Activated gamma-delta T cell (primary cell): ENCODE results near the gene AKAP12.

ENCODE experiments used
- DNase-seq: peaks from one replicate; lab custom pipeline; 2025; lab: John Stamatoyannopoulos, UW

The AKAP12 gene

DNA sequence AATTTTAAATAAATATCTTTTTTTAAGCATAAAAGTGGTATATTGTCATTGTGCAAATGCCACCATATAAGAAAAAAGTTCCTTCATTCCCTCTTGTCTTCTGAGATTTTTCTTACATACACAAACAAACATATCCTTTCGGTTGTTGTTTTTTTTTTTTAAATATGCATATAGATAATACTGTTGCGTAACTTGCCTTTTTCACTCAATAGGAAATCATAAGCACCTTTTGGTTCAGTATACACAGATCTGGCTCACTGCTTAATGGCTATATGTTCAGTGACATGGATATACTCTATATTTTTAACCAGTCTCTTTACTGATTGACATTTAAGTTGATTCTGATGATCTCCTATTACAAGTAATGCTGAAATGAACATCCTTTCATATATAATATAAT lies 40.1 kb downstream of the AKAP12 start:
- DNase-seq, result no peak

GRCh38 chr6:151280859-151281258 lies 41.1 kb downstream of the AKAP12 start:
- no peak for DNase-seq

DNA sequence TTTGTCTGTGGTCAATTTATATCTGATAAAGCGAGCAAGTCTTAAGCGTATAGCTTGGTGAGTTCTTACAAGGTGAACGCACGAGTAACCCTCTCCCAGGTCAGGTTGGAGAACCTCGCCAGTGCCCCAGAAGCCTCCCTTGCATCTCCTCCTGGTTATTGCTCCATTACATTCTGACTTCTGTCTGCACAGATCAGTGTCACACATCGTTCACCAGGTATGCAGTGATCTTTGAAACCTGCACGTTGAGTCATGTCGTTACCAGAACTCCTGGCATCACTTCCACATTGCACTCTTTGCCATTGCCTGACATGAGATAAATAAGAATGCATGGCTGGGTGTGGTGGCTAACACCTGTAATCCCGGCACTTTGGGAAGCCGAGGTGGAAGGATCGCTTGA lies 44.2 kb downstream of the AKAP12 start:
- no peak for DNase-seq

- no peak for DNase-seq
Observed at GRCh38 chr6:151284548-151285017, 44.8 kb downstream of the AKAP12 start.

DNA sequence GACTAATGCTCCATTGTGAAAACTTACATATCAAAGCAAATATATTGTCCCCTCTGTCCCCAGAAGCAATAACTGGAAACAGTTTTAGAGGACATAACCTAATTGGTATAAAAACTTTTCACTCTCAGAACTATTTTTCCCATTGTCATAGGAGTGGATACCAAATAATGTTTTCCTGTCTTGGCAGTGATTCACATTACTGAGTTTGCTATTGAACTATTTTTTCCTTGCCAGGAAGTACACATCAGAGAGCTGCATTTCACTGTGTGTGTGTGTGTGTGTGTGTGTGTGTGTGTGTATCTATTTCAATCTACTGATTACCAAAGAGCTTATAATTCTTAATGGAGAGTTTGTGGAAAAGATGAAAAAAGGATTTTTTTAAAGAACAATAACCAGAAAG lies 45.4 kb downstream of the AKAP12 start:
- no peak for DNase-seq

- no peak for DNase-seq
Observed at GRCh38 chr6:151286214-151286613, 46.4 kb downstream of the AKAP12 start.

DNA sequence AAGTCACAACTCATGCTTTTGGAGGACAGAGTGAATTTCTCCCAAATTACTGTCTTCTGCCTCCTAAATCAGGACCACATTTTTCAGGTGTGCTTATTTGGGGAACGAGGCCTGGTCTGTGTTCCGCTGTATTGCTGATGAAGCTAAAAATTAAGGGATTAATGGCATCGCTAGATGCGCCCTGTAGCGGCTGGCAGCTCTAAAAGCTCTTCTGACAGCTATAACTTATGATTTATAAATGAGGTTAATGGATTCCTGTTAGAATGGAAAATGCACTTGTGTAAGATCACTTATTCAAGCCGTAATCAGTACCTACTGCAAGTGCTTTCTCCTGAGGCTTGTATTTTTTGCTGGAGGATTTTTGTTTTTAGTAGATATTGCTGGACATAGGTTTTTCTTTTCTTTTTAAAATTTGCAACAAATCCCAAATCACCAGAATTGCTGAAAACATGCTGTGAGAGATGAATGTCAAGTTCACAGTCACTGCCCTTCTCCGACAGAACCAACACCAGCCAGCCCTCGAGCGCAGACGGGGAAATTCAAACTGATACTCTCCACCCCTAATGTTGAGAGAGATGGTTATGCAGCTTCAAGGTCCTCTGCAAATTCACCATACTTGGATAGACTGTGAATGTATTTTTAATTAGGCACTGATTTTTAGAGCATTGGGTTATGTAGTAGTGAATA lies 49.1 kb downstream of the AKAP12 start:
- no peak for DNase-seq

- DNase-seq, result no peak
Observed at GRCh38 chr6:151289399-151290007, 49.7 kb downstream of the AKAP12 start.

DNA sequence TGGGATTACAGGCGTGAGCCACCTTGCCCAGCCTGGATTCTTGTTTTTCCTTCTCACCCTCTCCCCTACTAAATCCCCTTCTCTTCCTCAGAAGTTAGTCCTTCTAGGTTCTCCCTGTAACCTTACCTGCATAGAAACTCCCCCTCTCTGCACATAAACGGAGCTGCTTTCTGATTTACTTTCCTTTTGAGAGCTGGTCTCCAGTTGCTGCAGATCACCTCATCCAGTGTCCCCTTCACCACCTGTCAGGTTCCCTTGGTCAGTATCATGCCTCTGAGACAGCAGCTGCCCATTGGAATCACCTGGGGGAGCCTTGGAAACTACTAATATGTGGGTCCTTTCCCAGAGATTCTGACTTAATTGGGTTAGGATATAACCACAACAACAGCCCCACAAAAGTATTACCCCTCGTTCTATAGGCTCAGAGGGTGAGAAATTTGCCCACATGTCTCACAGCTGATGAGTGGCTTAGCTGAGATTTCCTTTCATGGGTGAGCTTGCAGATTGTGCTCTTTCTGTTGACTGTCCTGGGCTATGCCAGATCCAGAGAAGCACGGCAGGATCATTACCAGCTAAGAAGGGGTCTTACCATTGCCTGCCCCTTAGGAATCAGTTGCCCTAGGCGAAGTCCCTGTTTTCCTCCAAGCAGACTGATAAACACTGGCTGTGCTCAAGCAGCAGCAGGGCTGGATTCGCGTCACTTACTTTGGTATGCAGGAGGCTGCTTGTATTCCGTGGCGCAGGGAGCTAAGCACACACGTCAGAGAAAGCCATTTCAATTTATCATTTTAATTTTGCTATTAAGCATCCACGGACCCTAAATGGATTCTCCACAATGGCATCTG lies 51.3 kb downstream of the AKAP12 start:
- no peak for DNase-seq

GRCh38 chr6:151291722-151292059 lies 51.9 kb downstream of the AKAP12 start:
- no peak for DNase-seq

DNA sequence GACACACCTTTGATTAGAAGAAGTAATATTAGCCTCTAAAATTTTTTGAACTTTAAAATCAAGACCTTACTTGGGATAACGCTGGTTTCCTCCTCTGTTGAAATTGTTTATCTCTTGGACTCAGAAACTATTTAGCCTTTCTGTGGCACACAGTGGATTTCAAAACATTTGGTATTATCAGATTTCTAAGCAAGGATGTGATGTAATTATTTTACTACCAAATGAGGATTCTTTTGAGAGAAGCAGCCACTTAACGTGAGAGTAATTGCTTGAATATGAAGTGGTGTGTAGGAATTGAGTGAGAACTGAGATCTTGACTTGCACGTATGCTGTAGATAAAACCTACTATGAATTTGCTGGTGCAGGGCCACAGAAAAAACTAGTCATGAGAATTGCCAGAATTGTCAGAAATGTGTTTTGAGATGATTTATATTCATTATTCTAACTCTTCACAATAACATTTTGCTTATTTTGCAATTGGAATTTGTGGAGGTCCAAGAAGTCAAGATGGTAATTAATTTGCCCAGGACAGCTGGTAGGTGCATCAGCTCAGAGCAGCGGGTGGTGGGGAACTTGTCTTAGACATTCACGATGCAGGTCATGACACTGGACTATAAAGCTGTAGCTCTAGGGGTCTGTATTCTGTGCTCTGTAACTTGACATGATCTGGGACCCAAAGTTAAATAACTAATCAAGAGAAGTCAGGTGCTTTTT lies 53.4 kb downstream of the AKAP12 start:
- no peak for DNase-seq

DNA sequence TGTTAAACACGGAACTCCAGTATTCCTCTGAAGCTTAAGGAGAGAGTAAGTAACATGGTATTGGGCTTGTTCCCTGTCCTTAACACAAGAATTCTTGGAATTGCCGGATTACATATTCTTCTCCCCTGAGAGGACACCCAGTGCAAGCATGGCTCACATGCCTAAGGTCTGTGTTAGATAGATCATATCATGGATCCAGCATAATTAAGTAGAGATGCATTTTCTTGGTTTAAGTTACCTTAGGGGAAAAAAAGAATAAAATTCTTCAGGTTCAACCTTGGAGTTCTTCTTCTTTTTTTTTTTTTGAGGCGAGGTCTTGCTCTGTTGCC lies 53.9 kb downstream of the AKAP12 start:
- no peak for DNase-seq

DNA sequence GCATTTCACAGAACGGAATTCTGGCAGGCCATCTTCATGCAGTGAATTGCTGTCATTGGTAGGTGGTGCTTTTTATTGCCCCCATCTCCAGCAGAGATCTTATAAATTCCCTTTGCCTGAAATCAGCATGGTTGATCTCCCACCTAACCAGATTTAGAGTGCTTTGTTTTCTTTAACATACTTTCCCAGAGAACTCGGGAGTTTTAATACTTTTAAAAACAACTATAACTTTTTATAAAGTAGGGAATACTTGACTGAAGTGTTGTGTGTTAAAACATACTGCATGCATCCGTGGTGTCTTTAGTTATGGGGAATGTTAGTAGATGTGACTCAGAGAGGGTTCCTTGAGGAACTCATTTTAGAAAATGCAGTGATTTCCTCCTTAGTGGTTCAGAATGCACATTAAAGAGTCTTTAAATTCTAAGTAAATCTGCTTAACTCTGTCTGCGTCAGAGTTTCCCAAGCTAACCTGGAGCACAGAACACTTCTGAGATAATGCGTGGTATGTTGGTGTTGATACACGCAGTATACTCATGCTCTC lies 54.9 kb downstream of the AKAP12 start:
- no peak for DNase-seq

DNA sequence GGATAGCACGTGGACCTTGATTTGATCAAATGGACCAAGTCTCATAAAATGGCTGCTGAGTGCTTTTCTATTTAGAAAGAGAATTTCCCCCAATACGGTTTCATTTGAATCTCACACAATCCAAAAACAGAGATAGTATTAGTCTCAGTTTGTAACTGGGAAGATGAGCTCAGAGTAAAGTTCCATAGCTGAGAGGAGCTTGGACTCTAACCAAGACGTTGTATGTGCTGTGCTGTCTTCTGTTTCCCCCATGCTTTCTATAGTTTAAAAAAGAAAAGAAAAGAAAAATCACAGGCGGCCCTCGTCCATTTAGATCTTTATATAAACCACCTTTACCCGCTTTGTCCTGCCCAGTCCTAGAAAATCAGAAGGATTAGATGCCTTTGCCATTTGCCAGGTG lies 58.1 kb downstream of the AKAP12 start:
- no peak for DNase-seq

GRCh38 chr6:151299011-151299410 lies 59.2 kb downstream of the AKAP12 start:
- no peak for DNase-seq

DNA sequence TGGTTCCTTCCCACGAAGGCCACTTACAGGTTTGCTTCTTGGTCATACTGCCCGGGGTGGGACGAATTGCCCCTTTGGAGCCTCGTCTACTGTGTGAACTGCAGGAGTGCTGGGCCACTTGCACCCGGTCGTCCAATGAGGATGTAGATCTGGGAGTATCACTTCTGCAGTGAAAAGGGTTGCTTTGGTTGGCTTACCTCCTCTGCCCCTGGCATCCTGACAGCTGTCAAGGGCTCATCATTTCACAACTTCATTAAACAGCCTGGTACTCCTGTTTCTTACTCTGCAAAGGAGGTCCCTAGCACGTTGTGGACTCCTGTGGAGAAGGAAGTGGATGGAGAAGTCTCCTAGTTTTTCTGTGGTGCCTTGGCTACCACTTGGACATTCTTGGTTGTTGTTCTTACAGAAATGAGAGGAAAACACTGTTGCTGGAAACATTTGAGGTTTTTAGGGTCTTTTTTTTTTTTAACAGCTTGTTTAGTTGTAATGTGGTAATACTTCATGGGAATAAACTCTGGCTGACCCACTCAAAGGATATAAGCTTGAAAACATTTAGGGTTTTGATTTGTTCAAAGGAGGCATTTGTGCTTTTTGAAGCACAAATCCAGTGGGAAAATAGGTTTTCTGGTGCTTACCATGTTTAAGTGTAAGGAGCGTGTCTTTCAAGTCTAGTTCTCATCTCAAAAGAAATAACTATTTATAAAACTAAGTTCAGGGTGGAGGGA lies 60.7 kb downstream of the AKAP12 start:
- DNase-seq, result no peak

DNA sequence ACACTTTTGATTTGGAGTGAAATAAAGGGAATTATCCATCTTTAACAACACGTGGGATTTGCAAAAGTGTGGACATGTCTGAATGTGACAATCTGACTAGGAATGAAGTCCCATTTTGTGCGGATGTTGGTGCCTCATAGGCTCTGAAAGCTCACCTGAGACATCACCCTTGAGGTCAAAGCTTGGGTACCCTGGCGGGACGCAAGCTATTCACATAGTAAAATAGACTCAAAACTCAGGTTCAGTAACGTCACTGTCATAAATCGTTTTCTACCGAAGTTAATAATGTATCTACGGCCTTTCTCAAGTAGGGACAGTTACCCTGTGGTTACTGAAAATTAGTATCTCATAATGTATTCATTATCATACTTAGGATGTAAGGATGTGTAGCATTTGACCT lies 61.8 kb downstream of the AKAP12 start:
- DNase-seq, result no peak

DNA sequence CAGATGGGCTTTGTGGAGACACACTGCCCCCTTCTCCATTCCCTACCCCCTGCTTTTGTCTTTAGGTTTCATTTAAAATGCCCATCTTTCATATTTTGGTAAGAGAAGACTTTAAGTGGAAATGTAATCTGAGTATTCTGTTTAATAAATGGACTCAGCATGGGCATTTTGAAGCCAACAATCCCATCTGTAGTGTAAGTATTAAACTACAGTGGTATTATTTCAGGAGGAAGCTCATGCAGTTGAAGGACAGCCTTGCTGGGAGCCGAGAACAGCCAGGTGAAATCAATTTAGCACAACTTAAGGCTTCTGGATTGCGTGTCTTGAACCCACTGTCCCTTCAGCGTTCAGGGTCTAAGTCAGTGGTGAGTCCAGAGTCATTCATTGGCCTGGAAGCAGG lies 63.5 kb downstream of the AKAP12 start:
- DNase-seq, result no peak

DNA sequence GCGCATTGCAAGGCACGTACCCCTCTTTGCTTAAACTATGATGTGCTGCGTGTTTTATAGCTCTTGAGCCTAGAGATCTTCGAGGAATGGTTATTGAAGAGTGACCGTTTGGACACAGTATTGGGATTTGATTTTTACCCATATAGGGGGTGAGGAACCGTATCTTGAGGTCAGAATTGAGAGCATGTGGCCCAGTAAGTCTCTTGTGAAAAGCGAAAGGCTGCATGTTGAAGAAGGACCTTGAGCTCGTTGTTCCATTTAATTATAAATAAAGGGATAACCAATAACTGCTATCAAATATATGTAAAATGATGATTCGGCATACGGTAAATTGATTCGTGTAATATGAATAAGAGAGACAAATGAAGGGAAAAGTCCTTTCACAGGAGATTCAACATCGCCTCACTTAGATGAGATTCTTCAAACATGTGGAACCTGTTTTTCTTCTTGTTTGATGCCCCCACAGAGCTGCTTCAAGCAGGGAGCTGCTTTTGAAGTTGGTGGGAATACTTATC lies 66.6 kb downstream of the AKAP12 start:
- no peak for DNase-seq

DNA sequence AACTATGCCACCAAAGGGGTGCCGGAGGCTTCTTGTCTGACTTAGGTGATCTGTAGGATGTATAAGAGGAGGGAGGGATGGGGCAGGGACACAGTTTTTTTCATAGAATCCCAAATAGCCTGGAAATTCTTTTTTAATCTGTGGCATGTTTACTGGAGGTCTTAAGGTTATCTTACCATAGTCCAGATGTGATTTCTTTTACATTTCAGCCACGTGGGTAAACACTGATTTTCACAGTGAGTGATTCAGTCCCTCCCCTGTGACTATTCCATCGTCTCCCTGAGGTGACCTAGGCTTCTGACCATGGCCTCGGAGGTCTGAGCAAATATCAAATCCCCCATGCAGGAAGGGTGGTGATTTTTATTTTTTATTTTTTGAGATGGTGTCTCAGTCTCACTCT lies 67.7 kb downstream of the AKAP12 start:
- DNase-seq, result no peak

DNA sequence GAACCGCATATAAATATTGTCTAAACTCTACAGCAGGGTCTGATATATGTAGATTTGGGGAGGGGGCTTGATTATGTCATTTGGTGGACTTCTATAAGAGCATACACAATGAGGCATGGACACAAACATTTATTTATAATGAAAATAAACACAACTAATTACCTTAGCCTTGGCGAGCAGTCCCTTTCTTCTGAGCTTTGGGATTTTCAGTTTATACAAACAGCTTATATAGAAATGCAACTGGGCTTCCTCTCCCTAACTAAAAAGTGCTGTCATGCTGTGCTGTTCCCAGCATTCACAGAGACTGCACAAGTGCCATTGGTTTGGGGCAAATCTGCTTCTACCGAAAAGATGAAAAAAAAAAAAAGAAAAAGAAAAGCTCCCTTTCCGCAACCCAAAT lies 69.9 kb downstream of the AKAP12 start:
- no peak for DNase-seq
